Prostate gland (tissue), 2 donors: ENCODE results near the gene PSMC5.

Experiments
- CTCF ChIP-seq, 4 experiments: fragments of 200-600 bp in 2 of 4; fragments of 450-650 bp in 2 of 4; sonication (generic) in 2 of 4; IDR thresholded peaks; 1 replicate in 3 of 4; 2 replicates in 1 of 4; pipeline ENCODE4 v1.5.1; 2016 to 2019; ENCODE audit warnings: antibody characterized with exemption in 4 of 4, mild to moderate bottlenecking in 2 of 4, moderate library complexity in 2 of 4
- POLR2A ChIP-seq: fragments of 450-650 bp; IDR thresholded peaks from one replicate; pipeline ENCODE4 v1.6.1; 2016; ENCODE audit warnings: antibody characterized with exemption, mild to moderate bottlenecking
- POLR2AphosphoS5 ChIP-seq: sonication (generic); formaldehyde crosslinking; IDR thresholded peaks from one replicate; pipeline ENCODE4 v1.6.1; 2017; ENCODE audit warnings: antibody characterized with exemption

- no peak for TF ChIP-seq CTCF (IDR thresholded peaks at IDR 0.05)
- TF ChIP-seq POLR2A: no peak
- no peak for TF ChIP-seq POLR2AphosphoS5
Observed at GRCh38 chr17:63792055-63792729, 35.0 kb upstream of the PSMC5 start.
